ENCODE measurements around the gene ARFGEF2. TPM values are rescaled to one million over a fixed set of nuclear protein-coding genes. Genes with fewer than 3 reads are reported as not detected.

ARFGEF2 gene
- total RNA-seq, 1 donor from 2014 or later = 26.5 TPM

GRCh38 chr20:48897305-48898010 is 24.1 kb upstream of the ARFGEF2 start:
- intact Hi-C loops (cut with DNase I) = no loop called here
- ATAC-seq (no peak), DNase-seq (ENCODE audit: low spot score) (peak; percentile 12)

GRCh38 chr20:48898210-48898609 is 23.3 kb upstream of the ARFGEF2 start:
- intact Hi-C loops (cut with DNase I) = no loop called here
- DNase-seq (ENCODE audit: low spot score) (peak; percentile 17), ATAC-seq (no peak)

GRCh38 chr20:48898896-48899530 is 22.5 kb upstream of the ARFGEF2 start:
- intact Hi-C loops (cut with DNase I) = no loop called here
- ATAC-seq (no peak), DNase-seq (ENCODE audit: low spot score) (peak; percentile 14)

GRCh38 chr20:48899881-48900280 is 21.6 kb upstream of the ARFGEF2 start:
- ATAC-seq (no peak), DNase-seq (ENCODE audit: low spot score) (no peak)
- intact Hi-C loops (cut with DNase I) = no loop called here

GRCh38 chr20:48901326-48901725 is 20.2 kb upstream of the ARFGEF2 start:
- DNase-seq (ENCODE audit: low spot score) = peak; percentile 38
- ATAC-seq = no peak
- intact Hi-C loops (cut with DNase I) = no loop called here

GRCh38 chr20:48903705-48904104 is 17.8 kb upstream of the ARFGEF2 start:
- DNase-seq (ENCODE audit: low spot score) (peak; percentile 37), ATAC-seq (no peak)
- intact Hi-C loops (cut with DNase I) = no loop called here

GRCh38 chr20:48904566-48905296 is 16.8 kb upstream of the ARFGEF2 start:
- peak; percentile 79 for DNase-seq (ENCODE audit: low spot score)
- intact Hi-C loops (cut with DNase I) = loop anchor here (5.0 kb wide), 1 partner anchor 247 kb away; no protein-coding TSS in a partner anchor
- peak; percentile 82 for ATAC-seq

GRCh38 chr20:48905297-48905647 is 16.2 kb upstream of the ARFGEF2 start:
- intact Hi-C loops (cut with DNase I) = loop anchor here (5.0 kb wide), 1 partner anchor 248 kb away; no protein-coding TSS in a partner anchor
- no peak for ATAC-seq

GRCh38 chr20:48906221-48906877 is 15.2 kb upstream of the ARFGEF2 start:
- no peak for ATAC-seq
- intact Hi-C loops (cut with DNase I) = loop anchor here (5.0 kb wide), 1 partner anchor 249 kb away; no protein-coding TSS in a partner anchor
- DNase-seq (ENCODE audit: low spot score) = no peak

More at GRCh38 chr20:48905297-48905647, 16.2 kb upstream of the ARFGEF2 start:
- DNase-seq (ENCODE audit: low spot score) = no peak

GRCh38 chr20:48908656-48909319 is 12.7 kb upstream of the ARFGEF2 start:
- intact Hi-C loops (cut with DNase I) = loop anchor here (5.0 kb wide), 1 partner anchor 251 kb away; no protein-coding TSS in a partner anchor
- DNase-seq (ENCODE audit: low spot score) = no peak
- ATAC-seq = no peak

GRCh38 chr20:48909910-48910309 is 11.6 kb upstream of the ARFGEF2 start:
- DNase-seq (ENCODE audit: low spot score) (peak; percentile 12), ATAC-seq (no peak)
- intact Hi-C loops (cut with DNase I) = loop anchor here (5.0 kb wide), 1 partner anchor 253 kb away; no protein-coding TSS in a partner anchor

GRCh38 chr20:48910347-48910781 is 11.1 kb upstream of the ARFGEF2 start:
- peak; percentile 30 for DNase-seq (ENCODE audit: low spot score)
- no peak for ATAC-seq
- intact Hi-C loops (cut with DNase I) = no loop called here

- no peak for ATAC-seq
- intact Hi-C loops (cut with DNase I) = no loop called here
- no peak for DNase-seq (ENCODE audit: low spot score)
Observed at GRCh38 chr20:48912065-48912464, 9.4 kb upstream of the ARFGEF2 start.

- intact Hi-C loops (cut with DNase I) = no loop called here
- peak; percentile 17 for DNase-seq (ENCODE audit: low spot score)
- ATAC-seq = no peak
Observed at GRCh38 chr20:48916699-48917098, 4.8 kb upstream of the ARFGEF2 start.

GRCh38 chr20:48919336-48919881 is 2.1 kb upstream of the ARFGEF2 start:
- DNase-seq (ENCODE audit: low spot score) (peak; percentile 35), ATAC-seq (no peak)
- intact Hi-C loops (cut with DNase I) = no loop called here

- DNase-seq (ENCODE audit: low spot score) = peak; percentile 44
- no peak for ATAC-seq
- intact Hi-C loops (cut with DNase I) = no loop called here
Observed at GRCh38 chr20:48919882-48920526, 1.5 kb upstream of the ARFGEF2 start.

- no peak for DNase-seq (ENCODE audit: low spot score)
- intact Hi-C loops (cut with DNase I) = no loop called here
- no peak for ATAC-seq
Observed at GRCh38 chr20:48920527-48921167, 864 bp upstream of the ARFGEF2 start.

Measured in sciatic nerve (tissue), 2 donors.